Cardiac fibroblast (primary cell): Measurements from ENCODE around the gene ANKRD1.
A peak's percentile ranks its signal among the peaks of the same experiment; 100 is the strongest.

Experiments
- DNase-seq, 2 donors: peaks; one replicate each; pipeline versions ENCODE4 v3.0.0 to v3.0.0-alpha.2; 2010; ENCODE audit warnings: low read depth in 2 of 2
- H3K4me3 ChIP-seq, 2 donors: replicated peaks in 1 of 2; 1 replicate in 1 of 2; 2 replicates in 1 of 2; pipeline ENCODE4 v1.5.1; 2011; ENCODE audit warnings: low read depth in 2 of 2, low read length in 2 of 2, mild to moderate bottlenecking in 2 of 2, moderate library complexity in 1 of 2
- TF ChIP-seq, protein P1 (sequence below): IDR thresholded peaks from one replicate; pipeline ENCODE4 v1.5.1; 2011; ENCODE audit warnings: low read depth, mild to moderate bottlenecking, low read length, inconsistent platforms

Gene ANKRD1

DNA sequence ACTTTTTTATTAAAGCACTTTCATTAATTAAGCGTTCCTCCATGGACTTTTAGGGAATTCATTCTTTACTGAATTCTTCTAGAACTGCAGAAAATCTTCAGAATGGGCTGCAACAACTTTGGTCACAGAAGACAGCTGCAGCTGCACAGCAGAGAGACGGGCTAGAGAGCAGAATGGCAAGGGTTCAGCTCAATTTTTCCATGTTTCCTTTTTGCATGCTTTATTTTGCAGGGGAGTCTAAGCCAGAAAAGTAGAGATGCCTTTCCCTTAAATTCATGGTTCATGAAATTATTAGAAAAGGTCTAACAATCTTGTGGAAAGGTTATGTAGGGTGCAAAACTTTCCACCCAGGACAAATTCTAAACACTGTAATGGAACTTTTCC lies 15.4 kb upstream of the ANKRD1 start:
- TF ChIP-seq, protein P1, sequence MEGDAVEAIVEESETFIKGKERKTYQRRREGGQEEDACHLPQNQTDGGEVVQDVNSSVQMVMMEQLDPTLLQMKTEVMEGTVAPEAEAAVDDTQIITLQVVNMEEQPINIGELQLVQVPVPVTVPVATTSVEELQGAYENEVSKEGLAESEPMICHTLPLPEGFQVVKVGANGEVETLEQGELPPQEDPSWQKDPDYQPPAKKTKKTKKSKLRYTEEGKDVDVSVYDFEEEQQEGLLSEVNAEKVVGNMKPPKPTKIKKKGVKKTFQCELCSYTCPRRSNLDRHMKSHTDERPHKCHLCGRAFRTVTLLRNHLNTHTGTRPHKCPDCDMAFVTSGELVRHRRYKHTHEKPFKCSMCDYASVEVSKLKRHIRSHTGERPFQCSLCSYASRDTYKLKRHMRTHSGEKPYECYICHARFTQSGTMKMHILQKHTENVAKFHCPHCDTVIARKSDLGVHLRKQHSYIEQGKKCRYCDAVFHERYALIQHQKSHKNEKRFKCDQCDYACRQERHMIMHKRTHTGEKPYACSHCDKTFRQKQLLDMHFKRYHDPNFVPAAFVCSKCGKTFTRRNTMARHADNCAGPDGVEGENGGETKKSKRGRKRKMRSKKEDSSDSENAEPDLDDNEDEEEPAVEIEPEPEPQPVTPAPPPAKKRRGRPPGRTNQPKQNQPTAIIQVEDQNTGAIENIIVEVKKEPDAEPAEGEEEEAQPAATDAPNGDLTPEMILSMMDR, result no peak
- H3K4me3 ChIP-seq, result no peak overlapping the region
- DNase-seq, result no peak

DNA sequence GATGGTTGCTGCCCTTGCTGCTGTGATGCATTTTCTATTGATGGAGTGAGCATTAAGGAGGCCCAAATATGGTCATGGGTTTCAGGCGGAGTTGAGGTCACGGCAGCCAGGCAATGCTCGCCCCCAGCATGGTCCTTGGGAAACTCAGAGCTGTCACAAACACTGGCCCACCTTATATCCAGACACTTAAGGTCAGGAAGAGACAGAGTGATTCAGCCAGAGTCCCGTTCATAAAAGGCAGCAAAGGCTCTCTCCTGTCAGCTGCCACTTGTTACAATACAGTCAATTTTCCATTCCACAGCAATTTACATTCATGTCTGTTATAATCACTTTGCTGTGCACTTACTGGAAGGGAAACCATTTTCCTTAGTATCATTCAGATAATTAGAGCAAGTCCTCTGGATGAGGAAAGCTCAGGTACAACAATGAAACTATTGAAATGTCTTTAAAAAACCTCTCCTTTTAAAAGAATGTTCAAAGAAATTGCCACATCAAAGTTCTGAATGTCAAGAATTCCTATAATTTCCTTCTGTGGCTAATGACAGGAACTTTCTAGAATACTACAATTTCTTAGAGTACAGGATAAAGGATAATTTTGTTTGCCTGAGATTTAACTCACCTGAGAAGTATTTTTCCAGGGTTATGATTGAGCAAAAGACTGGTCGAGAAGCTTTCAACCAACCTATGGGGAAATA lies 14.8 kb upstream of the ANKRD1 start:
- DNase-seq, result no peak
- no peak overlapping the region for H3K4me3 ChIP-seq
- TF ChIP-seq, protein P1, result no peak

DNA sequence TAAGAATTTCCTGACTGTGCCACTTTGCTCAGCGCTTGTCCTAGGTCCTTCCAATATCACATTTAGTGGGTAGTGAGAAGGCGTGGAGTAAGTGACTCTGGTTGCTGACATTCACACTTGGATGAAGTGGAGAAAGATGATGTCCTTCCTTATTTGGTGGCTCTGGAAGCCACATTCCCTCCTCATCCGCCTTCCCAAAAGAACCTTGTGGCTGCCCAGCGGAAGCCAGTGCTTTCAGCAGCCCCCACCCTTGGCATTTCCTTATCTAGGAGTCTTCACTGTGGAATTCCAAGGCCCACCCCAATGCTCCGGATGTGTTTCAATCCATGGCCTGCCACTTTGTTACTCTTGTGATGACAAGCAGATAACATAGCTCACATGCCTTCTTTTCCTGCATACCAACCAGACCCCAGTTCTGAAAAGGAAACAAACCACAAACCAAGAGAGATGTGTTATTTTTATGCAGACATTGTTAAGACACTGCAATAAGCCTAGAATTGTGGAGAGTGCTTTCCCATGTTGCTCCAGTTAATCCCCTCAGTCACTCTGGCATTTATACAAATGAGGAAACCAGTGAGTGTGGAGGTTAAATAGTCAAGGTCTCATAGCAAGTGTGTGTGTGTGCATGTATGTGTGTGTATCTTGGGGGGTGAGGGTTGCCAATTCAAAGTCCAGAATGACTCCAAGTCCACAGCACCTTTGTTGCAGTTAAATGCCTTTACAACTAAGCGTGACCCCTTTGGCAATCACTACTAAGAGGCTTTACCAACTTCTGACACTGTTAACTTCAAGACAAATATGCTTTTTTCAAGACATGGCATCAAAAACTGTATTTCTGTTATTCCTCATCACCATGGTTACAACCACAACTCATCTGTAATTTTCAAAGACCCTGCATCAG lies 10.3 kb upstream of the ANKRD1 start:
- TF ChIP-seq, protein P1, result no peak
- peak; percentile 86 to 98 for DNase-seq
- H3K4me3 ChIP-seq, result no peak overlapping the region

DNA sequence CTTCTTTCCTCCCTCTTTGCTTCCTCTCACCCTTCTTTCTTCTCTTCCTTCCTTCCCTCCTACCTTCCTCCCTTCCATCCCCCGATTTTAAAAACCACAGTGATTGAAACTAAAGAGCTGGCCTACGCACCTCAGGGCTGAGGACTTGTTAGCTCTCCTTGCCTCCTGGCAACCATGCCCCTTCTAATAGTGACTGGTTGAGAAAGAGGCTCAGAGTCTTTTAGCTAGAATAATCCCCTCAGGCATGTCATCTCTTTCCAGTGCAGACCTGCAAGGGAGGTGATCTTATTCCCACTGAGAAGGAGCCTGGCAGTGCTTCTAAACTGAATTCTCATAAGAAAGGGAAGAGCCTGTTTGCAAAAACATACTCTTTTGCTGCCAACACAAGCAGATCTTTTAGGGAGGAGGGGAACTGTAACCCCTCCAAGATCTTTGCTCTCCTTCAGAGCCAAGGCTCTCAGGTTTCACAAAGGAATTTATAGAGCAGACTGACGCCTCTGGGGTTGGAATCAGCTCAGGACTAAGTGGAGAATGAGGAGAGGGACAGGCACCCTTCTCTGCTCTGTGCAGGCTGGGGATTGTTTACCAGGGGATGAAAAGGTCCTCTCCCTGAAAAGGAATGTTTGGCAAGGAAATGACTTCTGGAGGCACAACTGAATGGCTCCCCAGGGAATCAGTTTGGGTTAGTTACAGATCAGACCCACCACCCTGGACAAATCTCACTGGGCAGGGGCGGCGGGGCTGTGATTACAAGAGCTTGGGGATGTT lies 9.4 kb upstream of the ANKRD1 start:
- peak; percentile 79 to 97 for DNase-seq
- TF ChIP-seq, protein P1, result no peak
- H3K4me3 ChIP-seq, result no peak overlapping the region

DNA sequence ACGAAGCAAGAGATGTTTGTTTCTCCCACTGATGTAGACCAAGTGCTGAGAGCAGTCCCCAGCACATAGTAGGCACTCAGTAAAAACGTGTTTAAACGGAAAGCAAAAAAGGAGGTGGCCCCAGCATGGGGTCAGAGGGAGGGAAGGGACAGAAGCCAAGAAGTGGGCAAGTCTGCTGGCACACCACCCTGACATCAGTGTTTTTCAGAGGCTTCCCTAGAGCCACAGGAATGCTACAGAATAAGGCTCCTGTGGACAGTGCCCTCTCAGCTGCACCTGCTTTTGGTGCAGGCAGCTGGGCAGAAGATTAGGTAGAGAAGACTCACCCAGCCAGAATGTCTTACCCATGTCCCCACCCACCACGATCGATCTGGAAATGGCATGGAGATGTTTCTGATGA lies 8.3 kb upstream of the ANKRD1 start:
- H3K4me3 ChIP-seq, result no peak overlapping the region
- TF ChIP-seq, protein P1, result no peak
- DNase-seq, result no peak

DNA sequence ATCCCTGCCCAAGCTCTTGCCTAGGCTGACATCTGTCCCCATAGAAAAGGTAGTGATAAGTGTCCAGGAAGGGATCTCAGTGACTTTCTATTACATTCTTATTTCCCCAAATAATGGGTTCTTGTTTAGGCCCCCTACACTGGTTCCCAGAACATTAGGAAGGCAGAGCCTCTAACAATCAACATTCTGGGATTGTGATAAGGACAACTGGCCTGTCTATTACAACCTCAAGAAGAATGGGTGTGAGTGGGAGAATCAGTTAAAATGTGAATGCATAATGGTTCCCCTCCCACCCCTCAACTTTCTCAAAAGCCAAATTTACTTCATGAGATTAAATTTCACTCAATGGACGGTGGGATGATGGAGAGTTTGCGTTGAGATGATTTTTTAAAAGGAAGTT lies 6.4 kb upstream of the ANKRD1 start:
- no peak overlapping the region for H3K4me3 ChIP-seq
- DNase-seq, result no peak
- TF ChIP-seq, protein P1, result no peak
